ENCODE results near the gene MTR.

The MTR gene

GRCh38 chr1:236819856-236820255 is 24.8 kb downstream of the MTR start:
- TF ChIP-seq CTCF (IDR thresholded peaks at IDR 0.05) = no peak
- H3K27me3 ChIP-seq (ENCODE audit: control insufficient read depth, insufficient read depth, low read length) = no peaks in the 10 kb centered on the region
- H2AFZ ChIP-seq = no peak overlapping the region
- peaks cover 10% of the 10 kb centered on the region for H3K79me2 ChIP-seq
- no peaks in the 10 kb centered on the region for H3K36me3 ChIP-seq (ENCODE audit: control insufficient read depth, insufficient read depth, low read length)
- H3K4me2 ChIP-seq (ENCODE audit: low read length) = no peak overlapping the region
- H3K9ac ChIP-seq = no peak overlapping the region
- peak overlapping the region; percentile 12 for H3K27ac ChIP-seq
- no peaks in the 10 kb centered on the region for H3K9me3 ChIP-seq (ENCODE audit: control insufficient read depth, low read length)
- H3K4me3 ChIP-seq (ENCODE audit: low read depth, low read length) = no peak overlapping the region
- peaks cover 6% of the 10 kb centered on the region for H3K4me1 ChIP-seq

- H3K36me3 ChIP-seq (ENCODE audit: control insufficient read depth, insufficient read depth, low read length) = no peaks in the 10 kb centered on the region
- no peaks in the 10 kb centered on the region for H3K27me3 ChIP-seq (ENCODE audit: control insufficient read depth, insufficient read depth, low read length)
- H3K79me2 ChIP-seq = peaks cover 10% of the 10 kb centered on the region
- H3K4me2 ChIP-seq (ENCODE audit: low read length) = no peak overlapping the region
- H3K4me1 ChIP-seq = no peaks in the 10 kb centered on the region
- no peak overlapping the region for H2AFZ ChIP-seq
- H3K9ac ChIP-seq = no peak overlapping the region
- no peak for TF ChIP-seq CTCF (IDR thresholded peaks at IDR 0.05)
- H3K4me3 ChIP-seq (ENCODE audit: low read depth, low read length) = no peak overlapping the region
- no peaks in the 10 kb centered on the region for H3K9me3 ChIP-seq (ENCODE audit: control insufficient read depth, low read length)
- no peak overlapping the region for H3K27ac ChIP-seq
These were observed 26.1 kb downstream of the MTR start for GRCh38 chr1:236821091-236821627.

- H3K4me2 ChIP-seq (ENCODE audit: low read length) = no peak overlapping the region
- H3K27me3 ChIP-seq (ENCODE audit: control insufficient read depth, insufficient read depth, low read length) = no peaks in the 10 kb centered on the region
- H3K36me3 ChIP-seq (ENCODE audit: control insufficient read depth, insufficient read depth, low read length) = no peaks in the 10 kb centered on the region
- no peak overlapping the region for H3K9ac ChIP-seq
- TF ChIP-seq CTCF (IDR thresholded peaks at IDR 0.05) = no peak
- H3K4me3 ChIP-seq (ENCODE audit: low read depth, low read length) = no peak overlapping the region
- H3K4me1 ChIP-seq = no peaks in the 10 kb centered on the region
- H3K9me3 ChIP-seq (ENCODE audit: control insufficient read depth, low read length) = no peaks in the 10 kb centered on the region
- H3K27ac ChIP-seq = no peak overlapping the region
- H2AFZ ChIP-seq = no peak overlapping the region
- H3K79me2 ChIP-seq = peaks cover 10% of the 10 kb centered on the region
These were observed 28.5 kb downstream of the MTR start for GRCh38 chr1:236823559-236823958.

- Histone ChIP-seq H3K4me2 (ENCODE audit: low read length) (no peak overlapping the region), H3K27ac (no peak overlapping the region), H3K9ac (no peak overlapping the region), H3K36me3 (ENCODE audit: control insufficient read depth, insufficient read depth, low read length) (no peaks in the 10 kb centered on the region), H3K4me3 (ENCODE audit: low read depth, low read length) (no peak overlapping the region), H3K27me3 (ENCODE audit: control insufficient read depth, insufficient read depth, low read length) (no peaks in the 10 kb centered on the region), H3K79me2 (peaks cover 7% of the 10 kb centered on the region), H3K4me1 (no peaks in the 10 kb centered on the region), H2AFZ (no peak overlapping the region), H3K9me3 (ENCODE audit: control insufficient read depth, low read length) (no peaks in the 10 kb centered on the region)
- TF ChIP-seq CTCF (IDR thresholded peaks at IDR 0.05) = no peak
These were observed 34.0 kb downstream of the MTR start for GRCh38 chr1:236829085-236829484.

DNA sequence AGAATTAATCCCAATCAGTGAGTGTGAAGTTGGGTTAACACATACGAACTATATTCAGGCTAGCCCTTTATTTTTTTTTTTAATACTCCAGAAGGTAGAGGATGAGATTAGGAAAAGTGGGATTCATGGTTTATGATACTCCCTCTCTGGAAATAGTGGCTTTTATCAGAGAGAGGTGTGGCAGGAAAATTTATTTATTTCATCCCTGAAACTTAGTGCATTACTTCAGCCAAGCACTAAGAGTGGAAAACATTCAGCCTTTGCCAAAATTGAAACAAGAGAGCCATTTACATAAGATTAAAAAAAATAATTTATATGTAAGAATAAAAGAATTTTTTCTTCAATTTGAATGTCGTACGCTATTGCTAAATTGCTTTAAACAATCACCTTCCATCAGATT is 35.0 kb downstream of the MTR start:
- Histone ChIP-seq H3K27me3 (ENCODE audit: control insufficient read depth, insufficient read depth, low read length) (no peaks in the 10 kb centered on the region), H3K4me3 (ENCODE audit: low read depth, low read length) (no peak overlapping the region), H3K4me2 (ENCODE audit: low read length) (no peak overlapping the region), H3K27ac (no peak overlapping the region), H3K9me3 (ENCODE audit: control insufficient read depth, low read length) (no peaks in the 10 kb centered on the region), H3K9ac (no peak overlapping the region), H3K4me1 (no peaks in the 10 kb centered on the region), H2AFZ (no peak overlapping the region), H3K36me3 (ENCODE audit: control insufficient read depth, insufficient read depth, low read length) (no peaks in the 10 kb centered on the region), H3K79me2 (no peaks in the 10 kb centered on the region)
- TF ChIP-seq CTCF (IDR thresholded peaks at IDR 0.05) = no peak

All from parathyroid adenoma (tissue), 2 donors.